ENCODE measurements around the gene SARS2.
"Not testable (repeated sequence)": the region's sequence is repeated elsewhere in the genome, so short reads cannot be mapped to it uniquely, and the experiment has no call there.

Gene SARS2

DNA sequence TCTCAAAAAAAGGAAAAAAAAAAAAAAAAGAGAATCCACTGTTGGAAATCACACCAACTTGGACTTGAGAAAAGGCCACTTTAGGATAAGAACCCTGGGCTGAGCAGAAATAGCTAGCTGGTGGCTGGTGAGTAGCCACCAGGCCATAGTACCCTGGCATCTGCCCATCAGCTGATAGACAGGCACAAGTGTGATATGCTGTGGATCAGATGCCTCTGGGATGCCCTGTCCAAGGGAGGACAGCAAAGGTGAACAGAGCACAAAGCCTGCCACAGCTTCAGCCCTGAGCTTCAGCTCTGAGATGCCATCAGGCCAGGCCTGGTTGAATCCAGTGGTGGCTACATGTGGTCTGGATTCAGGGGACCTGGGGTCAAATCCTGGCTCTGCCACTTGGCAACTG is 39.9 kb downstream of the SARS2 start:
- no peak for DNase-seq (ENCODE audit: low read depth)
- TF ChIP-seq, protein P1, sequence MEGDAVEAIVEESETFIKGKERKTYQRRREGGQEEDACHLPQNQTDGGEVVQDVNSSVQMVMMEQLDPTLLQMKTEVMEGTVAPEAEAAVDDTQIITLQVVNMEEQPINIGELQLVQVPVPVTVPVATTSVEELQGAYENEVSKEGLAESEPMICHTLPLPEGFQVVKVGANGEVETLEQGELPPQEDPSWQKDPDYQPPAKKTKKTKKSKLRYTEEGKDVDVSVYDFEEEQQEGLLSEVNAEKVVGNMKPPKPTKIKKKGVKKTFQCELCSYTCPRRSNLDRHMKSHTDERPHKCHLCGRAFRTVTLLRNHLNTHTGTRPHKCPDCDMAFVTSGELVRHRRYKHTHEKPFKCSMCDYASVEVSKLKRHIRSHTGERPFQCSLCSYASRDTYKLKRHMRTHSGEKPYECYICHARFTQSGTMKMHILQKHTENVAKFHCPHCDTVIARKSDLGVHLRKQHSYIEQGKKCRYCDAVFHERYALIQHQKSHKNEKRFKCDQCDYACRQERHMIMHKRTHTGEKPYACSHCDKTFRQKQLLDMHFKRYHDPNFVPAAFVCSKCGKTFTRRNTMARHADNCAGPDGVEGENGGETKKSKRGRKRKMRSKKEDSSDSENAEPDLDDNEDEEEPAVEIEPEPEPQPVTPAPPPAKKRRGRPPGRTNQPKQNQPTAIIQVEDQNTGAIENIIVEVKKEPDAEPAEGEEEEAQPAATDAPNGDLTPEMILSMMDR (conservative IDR thresholded peaks at IDR 0.05; ENCODE audit: low read depth, low read length), result no peak

DNA sequence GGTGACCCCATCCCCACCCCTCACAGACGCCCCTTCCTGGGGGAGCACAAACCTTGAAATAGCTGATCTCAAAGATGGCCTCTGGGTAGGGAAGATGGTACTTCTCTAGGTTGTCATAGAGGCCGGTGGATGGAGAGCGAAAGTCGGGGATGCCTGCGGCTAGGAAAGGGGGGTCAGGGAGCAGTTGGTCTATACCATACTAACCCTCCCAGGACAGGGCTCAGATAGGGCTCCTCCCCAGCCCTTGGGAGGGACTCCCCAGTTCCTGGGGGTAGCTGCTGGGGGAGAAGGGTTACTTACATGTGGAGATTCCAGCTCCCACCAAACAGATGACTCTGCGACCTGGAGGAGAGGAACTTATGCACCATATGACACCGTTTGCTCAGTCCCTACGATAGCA is 40.8 kb downstream of the SARS2 start:
- no peak overlapping the region for H3K4me3 ChIP-seq (ENCODE audit: low read length)
- DNase-seq (ENCODE audit: low read depth), result no peak
- TF ChIP-seq, protein P1 (conservative IDR thresholded peaks at IDR 0.05; ENCODE audit: low read depth, low read length), result no peak

More for the DNA sequence above, 39.9 kb downstream of the SARS2 start:
- H3K4me3 ChIP-seq (ENCODE audit: low read length), result no peak overlapping the region

DNA sequence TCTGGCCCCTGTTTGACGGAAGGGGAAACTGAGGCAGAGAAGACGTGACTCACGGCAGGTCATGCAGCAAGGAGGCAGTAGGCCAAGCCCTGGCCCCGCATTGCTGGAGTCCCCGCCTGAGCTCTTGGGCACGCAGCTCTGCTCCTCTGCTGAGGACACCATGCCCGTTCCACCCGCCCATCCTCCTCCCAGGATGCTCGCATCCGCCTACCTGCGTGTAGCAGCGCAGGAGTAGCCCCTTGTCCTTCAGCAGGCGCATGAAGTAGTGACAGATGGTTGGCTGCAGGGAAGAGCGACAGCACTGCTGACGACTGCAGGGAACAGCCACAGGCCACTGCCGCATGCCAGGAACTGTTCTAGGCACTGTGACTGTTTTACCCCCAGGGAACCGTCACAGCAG is 41.7 kb downstream of the SARS2 start:
- TF ChIP-seq, protein P1 (conservative IDR thresholded peaks at IDR 0.05; ENCODE audit: low read depth, low read length), result no peak
- no peak overlapping the region for H3K4me3 ChIP-seq (ENCODE audit: low read length)
- DNase-seq (ENCODE audit: low read depth), result no peak

DNA sequence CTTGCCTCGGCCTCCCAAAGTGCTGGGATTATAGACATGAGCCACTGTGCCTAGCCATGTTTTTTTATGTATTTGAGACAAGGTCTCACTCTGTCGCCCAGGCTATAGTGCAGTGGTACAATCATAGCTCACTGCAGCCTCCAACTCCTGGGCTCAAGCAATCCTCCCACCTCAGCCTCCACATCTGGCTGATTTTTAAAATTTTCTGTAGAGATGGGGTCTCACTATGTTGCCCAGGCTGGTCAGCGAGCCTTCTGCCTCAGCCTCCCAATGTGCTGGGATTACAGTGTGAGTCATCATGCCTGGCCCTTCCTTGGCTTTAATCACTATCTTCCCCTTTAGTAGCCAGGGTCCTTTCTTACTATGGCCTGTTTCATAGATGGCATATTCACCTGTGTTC is 45.9 kb downstream of the SARS2 start:
- not testable (repeated sequence) for H3K4me3 ChIP-seq (ENCODE audit: low read length); DNase-seq (ENCODE audit: low read depth)

DNA sequence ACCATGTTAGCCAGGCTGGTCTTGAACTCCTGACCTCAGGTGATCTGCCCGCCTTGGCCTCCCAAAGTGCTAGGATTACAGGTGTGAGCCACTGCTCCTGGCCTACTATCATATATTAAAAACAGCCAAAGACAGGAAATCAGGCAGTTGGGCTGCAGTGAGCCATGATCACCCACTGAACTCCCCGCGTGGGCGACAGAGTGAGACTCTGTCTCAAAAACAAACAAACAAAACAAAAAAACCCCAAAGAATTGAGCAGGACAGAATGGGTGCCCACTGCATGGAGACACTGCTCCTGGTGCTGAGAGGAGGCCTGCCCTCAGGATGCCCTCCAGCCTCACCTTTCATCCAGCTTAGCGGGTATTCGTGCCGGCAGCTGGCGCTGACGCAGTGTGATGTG is 47.3 kb downstream of the SARS2 start:
- H3K4me3 ChIP-seq (ENCODE audit: low read length), result no peak overlapping the region
- no peak for DNase-seq (ENCODE audit: low read depth)
- TF ChIP-seq, protein P1 (conservative IDR thresholded peaks at IDR 0.05; ENCODE audit: low read depth, low read length), result no peak

DNA sequence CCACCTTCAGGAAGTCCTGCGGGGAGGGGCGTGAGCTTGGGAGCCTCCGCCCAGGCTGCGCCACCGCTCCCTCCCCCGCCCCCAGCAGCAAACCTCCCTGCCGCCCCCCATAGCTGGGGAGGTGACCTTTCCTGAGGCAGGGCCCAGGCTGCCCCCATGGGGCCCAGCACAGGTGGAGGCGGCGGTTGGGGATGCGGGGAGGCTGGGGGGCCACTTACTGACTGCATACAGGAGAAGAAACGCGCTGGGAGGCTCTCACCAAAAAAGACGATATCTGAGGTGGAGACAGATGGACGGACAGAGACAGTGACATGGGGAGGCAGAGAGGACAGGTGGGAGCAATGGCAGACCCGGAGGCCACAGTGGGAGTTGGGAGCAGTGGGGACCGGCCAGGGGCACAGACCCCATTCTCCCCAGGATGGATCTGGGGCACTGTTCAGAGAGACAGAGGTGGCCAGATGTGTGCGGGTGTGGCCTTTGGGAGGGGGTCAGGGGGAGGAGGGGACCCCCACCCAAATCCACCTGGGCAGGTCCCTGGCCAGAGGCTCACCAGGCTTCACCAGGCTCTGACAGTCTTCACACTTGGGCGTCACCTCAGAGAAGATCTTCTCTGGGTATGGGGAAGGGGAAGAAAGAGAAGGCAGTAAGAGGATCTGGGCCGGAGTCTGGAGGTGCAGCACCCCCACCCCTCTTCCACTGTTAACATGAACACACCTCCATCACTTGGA is 49.5 kb downstream of the SARS2 start:
- TF ChIP-seq, protein P1 (conservative IDR thresholded peaks at IDR 0.05; ENCODE audit: low read depth, low read length), result no peak
- no peak overlapping the region for H3K4me3 ChIP-seq (ENCODE audit: low read length)
- DNase-seq (ENCODE audit: low read depth), result no peak

DNA sequence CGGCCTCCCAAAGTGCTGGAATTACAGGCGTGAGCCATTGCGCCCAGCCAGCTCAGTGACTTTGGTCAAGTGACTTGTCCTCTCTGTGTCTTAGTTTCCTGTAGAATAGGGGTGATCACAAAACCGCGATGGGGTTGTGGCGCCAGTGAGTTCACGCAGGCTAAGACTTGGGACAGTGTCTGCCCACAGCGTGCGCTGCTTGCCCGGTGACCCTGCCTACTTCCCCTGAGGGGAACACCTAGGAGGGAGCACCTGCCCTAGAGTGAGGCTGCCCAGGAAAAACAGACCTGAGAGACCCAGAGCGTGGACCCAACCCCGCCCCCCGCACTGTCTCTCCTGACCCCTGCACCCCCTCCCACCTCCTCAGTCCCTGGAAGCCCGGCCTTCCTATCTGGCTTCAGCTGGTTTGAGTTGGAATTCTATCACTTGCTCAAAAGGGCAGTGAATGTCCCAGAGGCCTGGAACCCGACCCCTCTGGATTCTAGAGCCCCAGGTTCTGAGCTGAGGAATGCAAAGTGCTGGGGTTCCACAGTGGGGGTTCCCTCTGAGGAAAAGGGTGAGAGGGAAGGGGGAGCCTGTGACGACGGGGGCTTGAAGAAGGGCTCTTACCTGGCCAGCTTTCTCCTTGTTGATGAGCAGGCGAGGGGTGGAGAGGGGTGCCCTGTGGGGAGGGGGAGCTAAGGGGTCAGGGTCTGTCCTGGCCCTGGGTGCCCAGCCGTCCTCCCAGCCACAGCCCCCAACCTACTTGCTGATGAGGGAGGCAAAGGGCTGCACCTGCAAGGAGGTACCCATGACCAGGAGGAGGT is 50.3 kb downstream of the SARS2 start:
- TF ChIP-seq, protein P1 (conservative IDR thresholded peaks at IDR 0.05; ENCODE audit: low read depth, low read length), result no peak
- DNase-seq (ENCODE audit: low read depth), result no peak
- H3K4me3 ChIP-seq (ENCODE audit: low read length), result no peak overlapping the region
